Uterus (tissue), 2 donors: ENCODE measurements around the gene EMC10.

Source experiments
- CTCF ChIP-seq, 4 experiments: fragments of 200-600 bp in 2 of 4; fragments of 450-650 bp in 2 of 4; sonication (generic) in 2 of 4; IDR thresholded peaks; one replicate each; pipeline ENCODE4 v1.5.1; 2016 to 2019; ENCODE audit warnings: antibody characterized with exemption in 4 of 4, mild to moderate bottlenecking in 2 of 4, moderate library complexity in 1 of 4
- POLR2A ChIP-seq, 2 donors: fragments of 450-650 bp; IDR thresholded peaks; one replicate each; pipeline ENCODE4 v1.6.1; 2016; ENCODE audit warnings: antibody characterized with exemption in 2 of 2, mild to moderate bottlenecking in 1 of 2, moderate library complexity in 1 of 2

- TF ChIP-seq CTCF (IDR thresholded peaks at IDR 0.05) = no peak
- no peak for TF ChIP-seq POLR2A (IDR thresholded peaks at IDR 0.05)
Observed at GRCh38 chr19:50537306-50537685, 61.0 kb downstream of the EMC10 start.
